CD8-positive, alpha-beta memory T cell (primary cell): Measurements from ENCODE around the gene CNOT6L. TPM values are rescaled to one million over a fixed set of nuclear protein-coding genes. Genes with fewer than 3 reads are reported as not detected.

Experiments
- CTCF ChIA-PET: fragments of 350-600 bp; sonication (Branson Sonifier 250); formaldehyde crosslinking; loops from one replicate; lab custom pipeline; 2021; ENCODE audit warnings: antibody characterized with exemption; lab: Charles Lee
- POLR2A ChIA-PET: fragments of 350-600 bp; sonication (Branson Sonifier 250); formaldehyde crosslinking; loops from one replicate; lab custom pipeline; 2021; ENCODE audit warnings: antibody characterized with exemption; lab: Charles Lee
- DNase-seq, 5 donors: peaks; one replicate each; pipeline versions ENCODE4 v3.0.0 to v3.0.0-alpha.2; 2020 to 2022; ENCODE audit warnings: mixed read lengths in 1 of 5
- H3K27ac ChIP-seq: one replicate; pipeline ENCODE4 v1.7.0; 2013; ENCODE audit warnings: low read depth, mild to moderate bottlenecking, low read length, moderate library complexity
- H3K27me3 ChIP-seq: 2 replicates; pipeline ENCODE4 v1.7.0; 2013; ENCODE audit warnings: low read length, mild to moderate bottlenecking; ENCODE audit not compliant: insufficient read depth, poor library complexity, severe bottlenecking
- H3K36me3 ChIP-seq: 2 replicates; pipeline ENCODE4 v1.7.0; 2013; ENCODE audit warnings: mild to moderate bottlenecking, low read length, moderate library complexity; ENCODE audit not compliant: insufficient read depth
- H3K4me1 ChIP-seq: 2 replicates; pipeline ENCODE4 v1.7.0; 2013; ENCODE audit warnings: mild to moderate bottlenecking, low read length, moderate library complexity; ENCODE audit not compliant: insufficient read depth
- H3K4me3 ChIP-seq: 2 replicates; pipeline ENCODE4 v1.7.0; 2013; ENCODE audit warnings: mild to moderate bottlenecking, low read length
- H3K9me3 ChIP-seq: 2 replicates; pipeline ENCODE4 v1.7.0; 2013; ENCODE audit warnings: mild to moderate bottlenecking, low read length
- H3K27ac Mint-ChIP-seq, 8 donors: one replicate each; pipeline ENCODE4 v1.8.0; 2020 to 2021; ENCODE audit warnings: mixed read lengths in 8 of 8, mild to moderate bottlenecking in 6 of 8, inconsistent platforms in 3 of 8, moderate library complexity in 3 of 8
- H3K27me3 Mint-ChIP-seq, 2 donors: one replicate each; pipeline ENCODE4 v1.8.0; 2020 to 2021; ENCODE audit warnings: mixed read lengths in 2 of 2, mild to moderate bottlenecking in 1 of 2, moderate library complexity in 1 of 2
- H3K36me3 Mint-ChIP-seq, 3 donors: one replicate each; pipeline ENCODE4 v1.8.0; 2020 to 2021; ENCODE audit warnings: mixed read lengths in 3 of 3, inconsistent platforms in 1 of 3, mild to moderate bottlenecking in 1 of 3
- H3K4me1 Mint-ChIP-seq, 3 donors: one replicate each; pipeline ENCODE4 v1.8.0; 2020 to 2021; ENCODE audit warnings: mixed read lengths in 3 of 3, inconsistent platforms in 1 of 3, mild to moderate bottlenecking in 1 of 3
- H3K4me3 Mint-ChIP-seq, 7 donors: one replicate each; pipeline ENCODE4 v1.8.0; 2020 to 2021; ENCODE audit warnings: mixed read lengths in 7 of 7, mild to moderate bottlenecking in 6 of 7, moderate library complexity in 4 of 7, inconsistent platforms in 2 of 7
- H3K9me3 Mint-ChIP-seq, 5 donors: one replicate each; pipeline ENCODE4 v1.8.0; 2020 to 2022; ENCODE audit warnings: mixed read lengths in 5 of 5, mild to moderate bottlenecking in 3 of 5, moderate library complexity in 2 of 5, inconsistent platforms in 1 of 5
- polyA plus RNA-seq: library from polyadenylated mRNA; unstranded; fragments of 300-500 nt; fragmentation: Illumina TruSeq; gene quantifications from one replicate; pipeline ENCODE4 v1.2.3, GENCODE V29; 2021
- total RNA-seq, 2 experiments: library from RNA; stranded (reverse); gene quantifications; one replicate each; pipeline ENCODE4 v1.2.3, GENCODE V29; 2021

CNOT6L gene
- total and polyA plus RNA-seq, 3 experiments from 2014 or later: 45.2 to 100 (median 96.5) TPM

DNA sequence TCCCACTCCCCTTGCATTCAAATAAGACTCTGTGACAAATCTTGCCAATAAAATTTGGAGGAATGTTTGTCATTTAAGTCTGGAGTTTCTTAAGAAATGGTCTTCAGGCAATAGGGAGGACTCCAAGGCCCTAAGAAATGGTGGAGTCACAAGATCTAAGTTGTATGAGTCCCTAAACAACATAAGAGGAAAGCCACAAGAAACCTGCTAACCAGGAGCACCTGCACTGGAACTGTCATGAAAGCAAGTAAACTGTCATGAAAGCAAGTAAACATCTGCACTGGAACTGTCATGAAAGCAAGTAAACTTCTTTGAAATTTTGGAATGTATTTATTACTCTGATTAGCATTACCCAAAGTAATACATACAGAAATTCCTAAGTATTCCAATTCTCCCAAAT lies 3.5 kb downstream of the CNOT6L start:
- H3K9me3 Mint-ChIP-seq: peaks cover 0 to 6% (median 2%) of the 10 kb centered on the region in 5 donors
- Histone ChIP-seq H3K9me3 (no peaks in the 10 kb centered on the region), H3K4me3 (peak overlapping the region; percentile 24), H3K27ac (no peak overlapping the region), H3K27me3 (no peaks in the 10 kb centered on the region), H3K36me3 (no peaks in the 10 kb centered on the region), H3K4me1 (peaks cover 62% of the 10 kb centered on the region)
- H3K4me3 Mint-ChIP-seq: peak overlapping the region; percentile 38 to 81 (median 74)
- peaks cover 0 to 8% of the 10 kb centered on the region in 2 donors for H3K27me3 Mint-ChIP-seq
- H3K27ac Mint-ChIP-seq: peak overlapping the region in 7 of 8 donors; percentile 0 to 63 (median 44)
- POLR2A ChIA-PET: interaction anchor here (8.0 kb wide), 1 partner anchor 44 kb away, joined by 394 read pairs; the partner anchor contains the start of gene MRPL1
- H3K36me3 Mint-ChIP-seq: peaks cover 4 to 71% (median 13%) of the 10 kb centered on the region in 3 donors
- peaks cover 68 to 75% (median 70%) of the 10 kb centered on the region in 3 donors for H3K4me1 Mint-ChIP-seq
- DNase-seq: no peak
- CTCF ChIA-PET: no interaction called here

DNA sequence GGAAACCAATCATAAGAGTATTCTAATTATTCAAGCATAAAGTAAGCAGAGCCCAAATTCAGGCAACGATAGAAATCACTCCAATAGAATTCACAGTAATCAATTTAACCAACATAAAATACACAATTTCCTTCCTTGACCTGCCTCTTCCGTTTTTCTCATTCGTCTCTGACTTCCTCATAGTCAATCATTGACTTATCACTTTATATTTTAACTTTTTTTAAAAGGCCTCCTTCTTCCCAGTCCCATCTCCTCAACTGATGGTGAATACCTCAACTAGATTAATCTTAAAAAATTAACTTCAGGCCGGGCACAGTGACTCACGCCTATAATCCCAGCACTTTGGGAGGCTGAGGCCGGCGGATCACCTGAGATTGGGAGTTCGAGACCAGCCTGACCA lies 13.3 kb downstream of the CNOT6L start:
- H3K27ac ChIP-seq: no peak overlapping the region
- no peaks in the 10 kb centered on the region for H3K9me3 ChIP-seq
- Mint-ChIP-seq H3K27ac (peak overlapping the region in 6 of 8 donors; percentile 2 to 75 (median 34)), H3K4me3 (peak overlapping the region in 6 of 7 donors; percentile 25 to 57 (median 36)), H3K27me3 (no peaks in the 10 kb centered on the region), H3K4me1 (peaks cover 78 to 93% (median 93%) of the 10 kb centered on the region in 3 donors), H3K36me3 (peaks cover 0 to 53% (median 7%) of the 10 kb centered on the region in 3 donors), H3K9me3 (no peaks in the 10 kb centered on the region)
- peaks cover 65% of the 10 kb centered on the region for H3K4me1 ChIP-seq
- ChIA-PET POLR2A (interaction anchor here (1.4 kb wide), 1 partner anchor 57 kb away, joined by 4 read pairs; the partner anchor contains the start of gene MRPL1), CTCF (no interaction called here)
- no peak for DNase-seq
- no peaks in the 10 kb centered on the region for H3K36me3 ChIP-seq
- no peak overlapping the region for H3K4me3 ChIP-seq
- no peaks in the 10 kb centered on the region for H3K27me3 ChIP-seq

DNA sequence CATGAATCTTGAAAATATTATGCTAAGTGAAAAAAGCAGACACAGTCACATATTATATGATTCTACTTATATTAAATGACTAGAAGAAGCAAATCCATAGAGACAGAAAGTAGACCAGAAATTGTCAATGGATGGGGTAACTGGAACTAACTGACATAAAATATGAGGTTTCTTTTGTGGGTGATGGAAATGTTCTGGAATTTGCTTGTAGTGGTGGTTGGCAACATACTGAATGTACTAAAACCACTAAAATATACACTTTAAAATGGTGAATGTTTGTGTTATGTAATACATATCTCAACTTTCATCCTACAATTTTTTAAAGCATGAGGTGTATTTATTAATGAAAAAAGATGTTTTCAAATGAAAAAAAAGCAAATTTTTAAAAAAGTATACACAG lies 14.7 kb downstream of the CNOT6L start:
- Histone ChIP-seq H3K9me3 (no peaks in the 10 kb centered on the region), H3K27ac (no peak overlapping the region), H3K4me1 (peaks cover 70% of the 10 kb centered on the region), H3K36me3 (no peaks in the 10 kb centered on the region), H3K27me3 (no peaks in the 10 kb centered on the region), H3K4me3 (no peak overlapping the region)
- DNase-seq: no peak
- POLR2A ChIA-PET: interaction anchor here (1.0 to 1.4 kb wide), 2 partner anchors 10 to 58 kb away, joined by 4 to 5 read pairs; partner anchors contain the start of gene MRPL1
- Mint-ChIP-seq H3K4me1 (peaks cover 82 to 96% (median 94%) of the 10 kb centered on the region in 3 donors), H3K9me3 (no peaks in the 10 kb centered on the region), H3K27ac (peak overlapping the region in 3 of 8 donors; percentile 43 to 64 (median 62)), H3K4me3 (peak overlapping the region in 4 of 7 donors; percentile 8 to 30 (median 18)), H3K36me3 (peaks cover 0 to 47% (median 7%) of the 10 kb centered on the region in 3 donors), H3K27me3 (no peaks in the 10 kb centered on the region)
- CTCF ChIA-PET: no interaction called here

DNA sequence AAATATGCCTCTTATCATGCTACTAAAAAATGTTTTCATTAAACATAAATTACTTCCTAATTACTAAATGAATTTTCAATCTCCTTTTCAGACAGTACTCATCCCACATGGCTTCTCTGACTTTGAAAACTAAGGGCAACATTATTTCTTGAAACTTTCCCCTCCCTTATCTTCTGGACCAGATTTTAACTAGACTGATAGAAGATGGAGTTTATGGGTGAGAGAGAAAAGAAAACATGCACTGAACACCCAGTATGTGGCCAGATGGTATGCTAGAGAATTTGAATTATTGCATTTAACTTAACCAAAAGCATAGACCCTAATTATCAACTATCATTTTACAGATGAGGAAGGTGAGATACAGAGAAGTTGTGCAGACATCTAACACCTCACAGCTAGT lies 16.8 kb downstream of the CNOT6L start:
- no peak for DNase-seq
- Mint-ChIP-seq H3K4me1 (peaks cover 79 to 96% (median 94%) of the 10 kb centered on the region in 3 donors), H3K4me3 (peak overlapping the region in 6 of 7 donors; percentile 1 to 62 (median 33)), H3K9me3 (no peaks in the 10 kb centered on the region), H3K27ac (peak overlapping the region in 7 of 8 donors; percentile 0 to 91 (median 41)), H3K36me3 (peaks cover 0 to 43% (median 8%) of the 10 kb centered on the region in 3 donors), H3K27me3 (no peaks in the 10 kb centered on the region)
- no peak overlapping the region for H3K27ac ChIP-seq
- H3K4me1 ChIP-seq: peaks cover 70% of the 10 kb centered on the region
- H3K36me3 ChIP-seq: no peaks in the 10 kb centered on the region
- POLR2A ChIA-PET: no interaction called here
- H3K27me3 ChIP-seq: no peaks in the 10 kb centered on the region
- CTCF ChIA-PET: interaction anchor here (1.3 kb wide), 1 partner anchor 51 kb away, joined by 3 read pairs; no protein-coding TSS in a partner anchor
- no peaks in the 10 kb centered on the region for H3K9me3 ChIP-seq
- H3K4me3 ChIP-seq: no peak overlapping the region

DNA sequence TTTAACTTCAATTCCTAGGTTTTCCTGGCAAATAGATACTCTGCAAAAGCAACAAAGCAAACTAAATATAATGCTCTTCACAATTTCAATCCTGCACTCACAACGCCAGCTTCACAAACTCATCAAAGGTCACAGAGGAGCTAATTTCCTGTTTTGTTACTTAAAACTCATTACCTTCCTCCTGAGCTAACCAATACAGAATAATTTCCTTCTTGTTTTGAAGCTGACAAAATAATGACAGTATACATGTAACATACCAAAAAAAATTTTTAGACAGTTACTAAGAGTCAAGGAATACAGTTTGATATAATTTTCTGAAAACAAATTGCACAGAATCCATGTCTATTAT lies 17.9 kb downstream of the CNOT6L start:
- DNase-seq: peak in 2 of 5 donors; percentile 28 to 41
- peak overlapping the region; percentile 44 for H3K4me3 ChIP-seq

DNA sequence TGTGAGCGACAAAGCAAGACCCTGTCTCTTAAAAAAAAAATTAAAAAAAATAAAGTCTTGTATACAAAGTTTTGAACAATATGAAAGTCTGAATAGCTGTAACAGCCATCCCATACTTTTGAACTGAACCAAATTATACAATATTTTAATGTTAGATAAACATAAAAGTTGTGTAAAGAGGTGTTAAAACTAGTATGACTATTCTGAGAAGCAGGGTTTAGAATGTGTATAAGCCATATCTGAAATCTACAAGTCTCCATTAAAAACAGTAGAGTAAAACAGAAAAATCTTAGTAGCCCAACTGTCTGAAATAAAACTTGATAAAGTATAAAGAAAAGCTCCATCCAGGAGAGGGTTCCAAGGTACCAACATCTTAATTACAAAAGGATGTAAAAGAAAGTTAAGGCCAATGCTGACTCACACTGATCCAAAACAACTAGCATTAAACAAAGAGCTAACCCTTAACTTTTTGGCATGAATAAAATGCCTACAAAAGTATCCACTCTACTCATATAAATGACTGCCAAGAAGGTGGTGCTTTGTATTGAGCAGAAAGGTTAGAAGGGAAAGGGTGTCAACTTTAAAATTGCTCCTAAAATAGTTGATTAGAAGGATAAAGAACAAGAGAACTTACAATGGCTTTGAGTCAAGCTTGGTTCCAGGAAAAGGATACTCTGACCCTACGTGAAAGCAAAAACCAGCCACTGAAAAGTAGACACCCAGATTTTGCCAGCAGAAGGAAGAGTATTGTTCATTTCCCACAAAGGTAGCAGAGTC lies 18.5 kb downstream of the CNOT6L start:
- Mint-ChIP-seq H3K9me3 (no peaks in the 10 kb centered on the region), H3K27ac (peak overlapping the region; percentile 14 to 91 (median 58)), H3K4me1 (peaks cover 79 to 96% (median 95%) of the 10 kb centered on the region in 3 donors), H3K36me3 (peaks cover 5 to 42% (median 6%) of the 10 kb centered on the region in 3 donors), H3K4me3 (peak overlapping the region; percentile 61 to 89 (median 74)), H3K27me3 (no peaks in the 10 kb centered on the region)
- Histone ChIP-seq H3K4me3 (peak overlapping the region; percentile 44), H3K4me1 (peaks cover 78% of the 10 kb centered on the region), H3K9me3 (no peaks in the 10 kb centered on the region), H3K27me3 (no peaks in the 10 kb centered on the region), H3K36me3 (no peaks in the 10 kb centered on the region), H3K27ac (no peak overlapping the region)
- no peak for DNase-seq
- POLR2A ChIA-PET: interaction anchor here (0.8 to 1.5 kb wide), 4 partner anchors 17 to 62 kb away, joined by 3 to 13 read pairs (median 6); partner anchors contain the start of genes CNOT6L and MRPL1
- CTCF ChIA-PET: interaction anchor here (0.8 to 2.3 kb wide), 6 partner anchors 10 to 412 kb away, joined by 3 to 7 read pairs (median 4); partner anchors contain the start of gene MRPL1

More for the DNA sequence above, 17.9 kb downstream of the CNOT6L start:
- Histone ChIP-seq H3K27me3 (no peaks in the 10 kb centered on the region), H3K27ac (no peak overlapping the region), H3K4me1 (peaks cover 78% of the 10 kb centered on the region), H3K36me3 (no peaks in the 10 kb centered on the region), H3K9me3 (no peaks in the 10 kb centered on the region)
- Mint-ChIP-seq H3K4me3 (peak overlapping the region; percentile 61 to 75 (median 72)), H3K27me3 (no peaks in the 10 kb centered on the region), H3K4me1 (peaks cover 81 to 96% (median 95%) of the 10 kb centered on the region in 3 donors), H3K27ac (peak overlapping the region; percentile 14 to 91 (median 58)), H3K36me3 (peaks cover 3 to 42% (median 5%) of the 10 kb centered on the region in 3 donors), H3K9me3 (no peaks in the 10 kb centered on the region)
- POLR2A ChIA-PET: interaction anchor here (1.0 to 1.5 kb wide), 3 partner anchors 17 to 61 kb away, joined by 3 to 13 read pairs (median 8); partner anchors contain the start of genes CNOT6L and MRPL1
- CTCF ChIA-PET: interaction anchor here (0.8 to 2.3 kb wide), 6 partner anchors 11 to 413 kb away, joined by 3 to 7 read pairs (median 4); partner anchors contain the start of gene MRPL1

DNA sequence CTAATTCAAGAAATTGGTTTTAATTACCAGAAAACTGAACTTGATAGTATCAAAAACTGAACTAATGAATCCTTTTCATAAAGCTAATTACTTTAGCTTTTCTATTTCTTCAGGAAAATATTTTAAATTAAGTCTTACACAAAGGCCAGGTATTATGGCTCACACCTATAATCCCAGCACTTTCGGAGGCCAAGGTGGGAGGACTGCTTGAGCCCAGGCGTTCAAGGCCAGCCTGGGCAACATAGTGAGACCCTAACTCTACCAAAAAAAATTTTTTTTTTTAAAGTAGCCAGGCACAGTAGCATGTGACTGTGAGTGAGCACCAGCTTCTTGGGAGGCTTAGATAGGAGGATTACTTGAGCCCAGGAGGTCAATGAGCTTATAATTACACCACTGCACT lies 19.1 kb downstream of the CNOT6L start:
- peak overlapping the region in 3 of 7 donors; percentile 34 to 89 (median 53) for H3K4me3 Mint-ChIP-seq
- H3K27ac ChIP-seq: no peak overlapping the region
- no peak for DNase-seq
- H3K36me3 ChIP-seq: no peaks in the 10 kb centered on the region
- peaks cover 9 to 46% (median 11%) of the 10 kb centered on the region in 3 donors for H3K36me3 Mint-ChIP-seq
- H3K4me1 Mint-ChIP-seq: peaks cover 78 to 96% (median 95%) of the 10 kb centered on the region in 3 donors
- H3K9me3 ChIP-seq: no peaks in the 10 kb centered on the region
- ChIA-PET POLR2A (interaction anchor here (0.8 to 1.5 kb wide), 2 partner anchors 19 to 62 kb away, joined by 3 to 13 read pairs; partner anchors contain the start of genes CNOT6L and MRPL1), CTCF (interaction anchor here (0.9 to 2.3 kb wide), 5 partner anchors 10 to 62 kb away, joined by 4 to 7 read pairs (median 5); partner anchors contain the start of gene MRPL1)
- H3K4me1 ChIP-seq: peaks cover 77% of the 10 kb centered on the region
- H3K27me3 Mint-ChIP-seq: no peaks in the 10 kb centered on the region
- peak overlapping the region in 2 of 8 donors; percentile 62 to 91 for H3K27ac Mint-ChIP-seq
- no peaks in the 10 kb centered on the region for H3K27me3 ChIP-seq
- H3K4me3 ChIP-seq: no peak overlapping the region
- no peaks in the 10 kb centered on the region for H3K9me3 Mint-ChIP-seq
